Heart left ventricle (tissue), 16 donors: Measurements from ENCODE around the gene VAMP1. TPM values are rescaled to one million over a fixed set of nuclear protein-coding genes. Genes with fewer than 3 reads are reported as not detected.

ENCODE experiments used
- ATAC-seq, 4 donors: fragments of 200-7000 bp; cut with Tn5 transposase; one replicate each; pipeline ENCODE4 v1.9.1; 2020 to 2022; ENCODE audit warnings: moderate library complexity in 4 of 4, mild to moderate bottlenecking in 3 of 4, moderate number of reproducible peaks in 1 of 4
- DNase-seq, 5 donors: peaks; one replicate each; pipeline ENCODE4 v3.0.0-alpha.2; 2020
- H3K27ac ChIP-seq, 12 donors: fragments of 200-600 bp; sonication (generic) in 4 of 12; one replicate each; pipeline versions ENCODE4 v1.5.0 to v1.8.0; 2016 to 2022; ENCODE audit warnings: mild to moderate bottlenecking in 2 of 12
- H3K27me3 ChIP-seq, 9 donors: fragments of 200-600 bp; sonication (generic) in 2 of 9; one replicate each; pipeline versions ENCODE4 v1.5.1 to v1.8.0; 2016 to 2022; ENCODE audit warnings: mild to moderate bottlenecking in 3 of 9
- H3K36me3 ChIP-seq, 9 donors: fragments of 200-600 bp; sonication (generic) in 2 of 9; one replicate each; pipeline versions ENCODE4 v1.5.0 to v1.8.0; 2018 to 2022; ENCODE audit warnings: mild to moderate bottlenecking in 2 of 9
- H3K4me1 ChIP-seq, 12 donors: fragments of 200-600 bp; sonication (generic) in 4 of 12; one replicate each; pipeline versions ENCODE4 v1.5.0 to v1.8.0; 2016 to 2022; ENCODE audit warnings: mild to moderate bottlenecking in 3 of 12
- H3K4me3 ChIP-seq, 12 donors: fragments of 200-600 bp; sonication (generic) in 4 of 12; one replicate each; pipeline versions ENCODE4 v1.5.0 to v1.8.0; 2017 to 2022; ENCODE audit warnings: mild to moderate bottlenecking in 9 of 12, moderate library complexity in 4 of 12
- H3K9me3 ChIP-seq, 12 donors: fragments of 200-600 bp; sonication (generic) in 4 of 12; one replicate each; pipeline versions ENCODE4 v1.5.0 to v1.8.0; 2016 to 2022; ENCODE audit warnings: mild to moderate bottlenecking in 1 of 12
- POLR2A ChIP-seq, 2 donors: fragments of 450-650 bp; IDR thresholded peaks; one replicate each; pipeline ENCODE4 v1.6.1; 2017; ENCODE audit warnings: antibody characterized with exemption in 2 of 2, mild to moderate bottlenecking in 2 of 2, moderate library complexity in 2 of 2
- WGBS, 4 donors: extraction: QIAGEN DNeasy Blood & Tissue Kit in 2 of 4; methylation state at CpG; one replicate each; pipeline versions ENCODE4 v1.1.5 to v1.1.7; 2013 to 2018; 5-methylcytosine and 5-hydroxymethylcytosine counted together
- intact Hi-C, 10 donors: fragments of 100-400 bp; cut with DNase I; formaldehyde crosslinking; loops; one replicate each; pipeline versions ENCODE4 v1.11.1 to v1.14.2; 2022
- polyA plus RNA-seq, 2 donors: library from polyadenylated mRNA; stranded (reverse); fragments of 200-250 nt; gene quantifications; one replicate each; pipeline ENCODE4 v1.2.3, GENCODE V29; 2013
- total RNA-seq, 9 donors: library from RNA; depleted of rRNA in 2 of 9; stranded (reverse); fragments of >200 nt in 2 of 9; fragmentation: NEBNext Ultra II Directional in 3 of 9; extraction: Animal tissue kit (Norgen Biotek cat#: 25700) in 3 of 9; gene quantifications; one replicate each; pipeline versions ENCODE4 v1.1.0 to v1.2.4, GENCODE V29; 2016 to 2023
- TF ChIP-seq, protein P1 (sequence below), 12 donors: fragments of 200-600 bp; sonication (generic) in 4 of 12; IDR thresholded peaks; one replicate each; pipeline versions ENCODE4 v1.5.0 to v1.8.0; 2018 to 2022; ENCODE audit warnings: antibody characterized with exemption in 12 of 12, mild to moderate bottlenecking in 5 of 12
- donor health status: ischemic (EF 13 %, LVEDD 7.1; RV severe dilation, severe dysfunction).
- donor health status: healthy with polysubstance abuse.
- donor health status: DM: no; HTN: yes; CAD: no.
- donor health status: DM: no; HTN: no; CAD: no.
- donor health status: ischemic (EF 25% LVEDD 6.9; RV normal size, moderate dysfunction).
- donor health status: ischemic (EF 25% LVEDD 5.7; RV mildly dilated, moderate dysfunction).
- donor health status: healthy.
- donor health status: DM: yes; HTN: yes; CAD: no.
- donor health status: ischemic (EF 35%, LVEDD 5.7; RV mildly dilated, moderate dysfunction).
- donor health status: nonischemic (EF 11% LVEDD 7.7; RV severe dilation, severe dysfunction).
- donor health status: DM: yes; HTN: yes; CAD: no.
- donor health status: PGD.
- donor health status: ischemic (EF 29% LVEDD 5.4; RV normal size, mild dysfunction).
- donor health status: nonischemic (EF 23%, LVEDD 6.1; RV moderate dilation, normal function).

Gene VAMP1
- total and polyA plus RNA-seq, 11 donors: 2.1 to 8.3 (median 3.4) TPM

GRCh38 chr12:6443361-6443983 lies 27.0 kb downstream of the VAMP1 start:
- no peak for ATAC-seq
- 63 to 72% (median 64%) methylated on average over 8 to 9 of the region's 9 CpGs for WGBS, 4 donors
- H3K4me3 ChIP-seq: no peak overlapping the region
- no peak for TF ChIP-seq POLR2A (IDR thresholded peaks at IDR 0.05)
- TF ChIP-seq, protein P1, sequence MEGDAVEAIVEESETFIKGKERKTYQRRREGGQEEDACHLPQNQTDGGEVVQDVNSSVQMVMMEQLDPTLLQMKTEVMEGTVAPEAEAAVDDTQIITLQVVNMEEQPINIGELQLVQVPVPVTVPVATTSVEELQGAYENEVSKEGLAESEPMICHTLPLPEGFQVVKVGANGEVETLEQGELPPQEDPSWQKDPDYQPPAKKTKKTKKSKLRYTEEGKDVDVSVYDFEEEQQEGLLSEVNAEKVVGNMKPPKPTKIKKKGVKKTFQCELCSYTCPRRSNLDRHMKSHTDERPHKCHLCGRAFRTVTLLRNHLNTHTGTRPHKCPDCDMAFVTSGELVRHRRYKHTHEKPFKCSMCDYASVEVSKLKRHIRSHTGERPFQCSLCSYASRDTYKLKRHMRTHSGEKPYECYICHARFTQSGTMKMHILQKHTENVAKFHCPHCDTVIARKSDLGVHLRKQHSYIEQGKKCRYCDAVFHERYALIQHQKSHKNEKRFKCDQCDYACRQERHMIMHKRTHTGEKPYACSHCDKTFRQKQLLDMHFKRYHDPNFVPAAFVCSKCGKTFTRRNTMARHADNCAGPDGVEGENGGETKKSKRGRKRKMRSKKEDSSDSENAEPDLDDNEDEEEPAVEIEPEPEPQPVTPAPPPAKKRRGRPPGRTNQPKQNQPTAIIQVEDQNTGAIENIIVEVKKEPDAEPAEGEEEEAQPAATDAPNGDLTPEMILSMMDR (IDR thresholded peaks at IDR 0.05): no peak
- H3K27me3 ChIP-seq: no peaks in the 10 kb centered on the region
- no peaks in the 10 kb centered on the region for H3K4me1 ChIP-seq
- H3K36me3 ChIP-seq: peaks cover 0 to 50% (median 15%) of the 10 kb centered on the region in 9 donors
- intact Hi-C loops: no loop called here
- H3K27ac ChIP-seq: peak overlapping the region in 1 of 12 donors; percentile 30
- DNase-seq: no peak
- H3K9me3 ChIP-seq: no peaks in the 10 kb centered on the region

DNA sequence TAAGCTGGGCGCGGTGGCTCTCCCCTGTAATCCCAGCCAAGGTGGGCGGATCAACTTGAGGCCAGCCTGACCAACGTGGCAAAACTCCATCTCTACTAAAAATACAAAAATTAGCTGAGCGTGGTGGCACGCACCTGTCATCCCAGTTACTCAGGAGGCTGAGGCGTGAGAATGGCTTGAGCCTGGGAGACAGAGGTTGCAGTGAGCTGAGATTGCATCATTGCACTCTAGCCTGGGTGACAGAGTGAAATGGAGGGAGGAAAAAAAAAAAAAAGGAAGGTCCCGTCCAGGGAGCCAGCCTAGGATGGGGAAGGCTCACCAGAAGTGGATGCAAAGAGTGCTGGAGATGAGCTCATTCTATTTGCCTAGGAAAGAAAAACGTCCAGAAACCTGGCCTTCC lies 27.6 kb downstream of the VAMP1 start:
- DNase-seq (no peak), ATAC-seq (no peak)
- intact Hi-C loops: no loop called here
- 82 to 85% (median 83%) methylated on average over 9 of the region's 9 CpGs for WGBS, 4 donors
- no peaks in the 10 kb centered on the region for H3K4me1 ChIP-seq
- TF ChIP-seq, protein P1 (IDR thresholded peaks at IDR 0.05): no peak
- TF ChIP-seq POLR2A (IDR thresholded peaks at IDR 0.05): no peak
- H3K27ac ChIP-seq: no peak overlapping the region
- no peaks in the 10 kb centered on the region for H3K9me3 ChIP-seq
- H3K27me3 ChIP-seq: no peaks in the 10 kb centered on the region
- peaks cover 0 to 47% (median 13%) of the 10 kb centered on the region in 9 donors for H3K36me3 ChIP-seq
- no peak overlapping the region for H3K4me3 ChIP-seq

DNA sequence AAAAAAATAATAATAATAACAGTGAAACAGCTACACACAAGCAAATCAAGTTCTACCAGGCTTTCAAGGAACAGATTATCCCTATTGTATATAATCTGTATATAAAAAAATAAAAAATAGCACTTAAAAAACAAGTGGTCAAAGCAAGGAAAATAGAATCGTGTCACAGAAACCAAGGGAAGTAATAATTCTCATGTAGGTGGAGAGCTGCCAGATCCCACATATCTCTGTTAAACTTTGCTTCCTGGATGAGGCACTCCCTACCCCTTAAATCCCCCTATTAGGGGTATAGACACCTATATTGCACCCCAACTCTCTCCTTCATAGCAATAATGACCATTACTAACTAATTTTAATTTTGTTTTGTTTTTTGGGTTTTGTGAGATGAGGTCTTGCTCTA lies 30.1 kb downstream of the VAMP1 start:
- DNase-seq: no peak
- H3K36me3 ChIP-seq: peaks cover 0 to 24% (median 0%) of the 10 kb centered on the region in 9 donors
- WGBS, 4 donors: 43 to 59% (median 53%) methylated on average over 1 of the region's 1 CpG

GRCh38 chr12:6438345-6438744 lies 32.1 kb downstream of the VAMP1 start:
- H3K36me3 ChIP-seq: peaks cover 0 to 17% (median 0%) of the 10 kb centered on the region in 9 donors
- DNase-seq (no peak), ATAC-seq (no peak)
- no peak overlapping the region for H3K4me3 ChIP-seq
- TF ChIP-seq POLR2A (IDR thresholded peaks at IDR 0.05): no peak
- TF ChIP-seq, protein P1 (IDR thresholded peaks at IDR 0.05): no peak
- WGBS, 4 donors: 88 to 94% (median 91%) methylated on average over 12 of the region's 12 CpGs
- H3K9me3 ChIP-seq: no peaks in the 10 kb centered on the region
- intact Hi-C loops: no loop called here
- H3K27ac ChIP-seq: no peak overlapping the region
- no peaks in the 10 kb centered on the region for H3K4me1 ChIP-seq
- no peaks in the 10 kb centered on the region for H3K27me3 ChIP-seq

More for the DNA sequence above, 30.1 kb downstream of the VAMP1 start:
- ATAC-seq: no peak
- TF ChIP-seq, protein P1 (IDR thresholded peaks at IDR 0.05): no peak
- TF ChIP-seq POLR2A (IDR thresholded peaks at IDR 0.05): no peak
- no peak overlapping the region for H3K4me3 ChIP-seq
- H3K27ac ChIP-seq: no peak overlapping the region
- no peaks in the 10 kb centered on the region for H3K4me1 ChIP-seq
- H3K27me3 ChIP-seq: no peaks in the 10 kb centered on the region
- no peaks in the 10 kb centered on the region for H3K9me3 ChIP-seq
- intact Hi-C loops: no loop called here
